Raji (cell line): ENCODE data around the gene MAGED1.

Experiments used
- POLR2A ChIP-seq: IDR thresholded peaks from 2 replicates; pipeline ENCODE4 v1.6.1; 2011; ENCODE audit warnings: low read depth, low read length, control low read depth; ENCODE audit not compliant: insufficient read depth

Gene MAGED1, protein sequence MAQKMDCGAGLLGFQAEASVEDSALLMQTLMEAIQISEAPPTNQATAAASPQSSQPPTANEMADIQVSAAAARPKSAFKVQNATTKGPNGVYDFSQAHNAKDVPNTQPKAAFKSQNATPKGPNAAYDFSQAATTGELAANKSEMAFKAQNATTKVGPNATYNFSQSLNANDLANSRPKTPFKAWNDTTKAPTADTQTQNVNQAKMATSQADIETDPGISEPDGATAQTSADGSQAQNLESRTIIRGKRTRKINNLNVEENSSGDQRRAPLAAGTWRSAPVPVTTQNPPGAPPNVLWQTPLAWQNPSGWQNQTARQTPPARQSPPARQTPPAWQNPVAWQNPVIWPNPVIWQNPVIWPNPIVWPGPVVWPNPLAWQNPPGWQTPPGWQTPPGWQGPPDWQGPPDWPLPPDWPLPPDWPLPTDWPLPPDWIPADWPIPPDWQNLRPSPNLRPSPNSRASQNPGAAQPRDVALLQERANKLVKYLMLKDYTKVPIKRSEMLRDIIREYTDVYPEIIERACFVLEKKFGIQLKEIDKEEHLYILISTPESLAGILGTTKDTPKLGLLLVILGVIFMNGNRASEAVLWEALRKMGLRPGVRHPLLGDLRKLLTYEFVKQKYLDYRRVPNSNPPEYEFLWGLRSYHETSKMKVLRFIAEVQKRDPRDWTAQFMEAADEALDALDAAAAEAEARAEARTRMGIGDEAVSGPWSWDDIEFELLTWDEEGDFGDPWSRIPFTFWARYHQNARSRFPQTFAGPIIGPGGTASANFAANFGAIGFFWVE

DNA sequence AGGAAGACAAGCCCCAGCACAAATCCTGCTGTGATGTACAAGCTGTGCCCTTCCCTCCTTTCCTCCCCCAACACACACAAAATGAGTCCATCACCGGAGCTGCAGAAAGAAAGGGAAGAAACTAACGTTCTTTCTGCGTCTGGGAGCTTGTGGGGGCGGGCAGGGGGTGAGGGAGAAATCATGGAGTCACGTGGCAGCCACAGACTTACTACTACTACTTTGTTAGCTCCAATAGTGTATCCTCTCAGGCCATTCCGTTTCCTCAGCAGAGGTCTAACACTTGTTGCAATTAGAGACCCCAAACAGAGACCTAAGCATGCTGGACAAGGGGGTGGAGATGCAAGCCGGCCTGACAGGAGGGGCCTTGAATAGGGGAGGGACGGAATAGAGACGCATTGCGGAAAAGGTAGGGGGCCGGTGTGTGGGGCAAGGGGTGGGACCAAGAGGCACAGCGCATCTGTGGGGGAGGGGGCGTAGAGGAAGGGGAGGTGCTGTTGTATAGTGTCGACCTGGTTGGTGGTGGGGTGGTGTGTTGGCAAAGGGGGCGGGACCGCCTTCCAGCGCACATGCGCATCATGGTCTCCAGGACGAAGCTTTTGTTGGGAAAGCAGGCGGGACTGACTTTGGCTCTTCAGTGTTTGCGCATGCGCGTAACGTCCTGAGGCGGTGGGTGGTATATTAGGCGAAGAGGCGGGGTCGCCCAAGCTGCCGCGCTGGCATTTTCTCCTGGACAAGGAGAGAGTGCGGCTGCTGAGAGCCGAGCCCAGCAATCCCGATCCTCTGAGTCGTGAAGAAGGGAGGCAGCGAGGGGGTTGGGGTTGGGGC, at the start of gene MAGED1:
Gene MAGED1 (plus strand): TSS at position 703 of the 825 bp plus-strand sequence. CDS start 682 bp downstream, outside the sequence.
- TF ChIP-seq POLR2A, result peak; percentile 40

DNA sequence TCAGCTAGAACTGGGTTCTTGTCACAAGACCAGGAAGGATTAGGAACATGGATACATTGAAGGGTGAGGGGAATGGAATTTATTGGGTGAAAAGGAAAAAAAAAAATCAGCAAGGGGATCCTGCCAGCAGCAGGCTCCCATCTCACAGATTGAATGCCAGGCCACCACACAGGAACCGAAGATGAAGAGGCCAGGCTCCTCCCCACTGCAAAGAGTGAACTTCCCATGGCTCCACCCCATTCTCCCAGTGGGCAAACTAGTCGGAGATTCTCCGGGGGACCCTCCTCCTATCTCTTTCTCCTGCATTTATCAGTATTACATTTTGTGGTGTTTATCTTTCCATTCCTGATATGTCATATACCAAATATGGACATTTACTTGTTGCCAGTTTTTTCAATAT, 46.0 kb upstream of the MAGED1 start:
- TF ChIP-seq POLR2A, result no peak

DNA sequence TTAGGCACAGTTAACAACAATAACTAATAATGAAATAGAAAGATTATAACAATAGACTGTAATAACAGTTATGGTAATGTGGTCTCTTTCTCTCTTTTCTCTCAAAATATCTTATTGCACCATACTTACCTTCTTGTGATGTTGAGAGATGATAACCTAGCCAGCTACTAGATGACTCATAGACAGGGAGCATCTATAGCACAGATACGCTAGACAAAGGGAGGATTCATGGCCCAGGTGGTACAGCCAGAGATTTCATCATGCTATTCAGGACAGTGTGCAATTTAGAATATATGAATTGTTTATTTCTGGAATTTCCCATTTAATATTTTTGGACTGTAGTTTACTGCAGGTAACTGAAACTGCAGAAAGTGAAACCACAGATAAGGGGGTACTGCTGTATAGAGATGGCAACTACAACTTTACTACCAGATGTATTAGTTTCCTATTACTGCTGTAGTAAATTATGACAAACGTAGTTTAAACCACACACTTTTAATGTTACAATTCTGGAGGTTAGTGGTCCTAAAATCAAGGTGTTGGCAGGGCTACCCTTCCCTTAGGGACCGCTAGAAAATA, 41.8 kb upstream of the MAGED1 start:
- no peak for TF ChIP-seq POLR2A

DNA sequence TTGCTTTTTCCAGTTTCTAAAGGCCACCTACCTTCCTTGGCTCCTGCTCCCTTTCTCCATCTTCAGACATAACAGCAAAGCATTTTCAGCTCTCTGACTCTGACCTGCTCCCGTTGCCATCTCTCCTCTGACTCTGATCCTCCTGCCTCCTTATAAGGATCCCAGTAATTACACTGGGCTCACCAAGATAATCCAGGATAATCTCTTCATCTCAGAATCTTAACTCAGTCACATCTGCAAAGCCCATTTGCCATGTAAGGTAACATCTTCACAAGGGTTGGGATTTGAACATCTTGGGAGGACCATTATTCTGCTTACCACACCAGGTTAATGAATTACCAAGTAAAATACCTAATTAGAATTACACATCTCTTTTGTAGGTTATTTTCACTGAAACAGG, 41.3 kb upstream of the MAGED1 start:
- TF ChIP-seq POLR2A, result no peak

DNA sequence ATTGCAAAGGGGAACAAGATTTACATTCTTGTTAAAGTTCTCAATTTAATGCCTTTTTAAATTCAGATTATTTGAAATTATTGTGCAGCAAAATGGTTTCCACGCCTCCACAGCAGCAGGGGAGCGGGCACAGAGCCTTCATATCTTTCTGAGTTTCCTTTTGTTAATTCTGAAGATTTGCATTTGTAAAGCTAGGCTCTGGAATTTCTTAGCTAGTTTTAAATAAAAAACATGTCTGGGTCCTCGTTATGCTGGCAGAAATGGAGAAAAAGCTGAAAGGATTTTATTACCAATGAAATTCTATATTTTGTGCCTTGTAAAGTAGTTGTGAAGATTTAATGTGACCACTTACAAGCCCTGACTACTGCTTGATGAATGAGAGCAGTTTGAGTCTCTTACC, 40.8 kb upstream of the MAGED1 start:
- TF ChIP-seq POLR2A, result no peak

DNA sequence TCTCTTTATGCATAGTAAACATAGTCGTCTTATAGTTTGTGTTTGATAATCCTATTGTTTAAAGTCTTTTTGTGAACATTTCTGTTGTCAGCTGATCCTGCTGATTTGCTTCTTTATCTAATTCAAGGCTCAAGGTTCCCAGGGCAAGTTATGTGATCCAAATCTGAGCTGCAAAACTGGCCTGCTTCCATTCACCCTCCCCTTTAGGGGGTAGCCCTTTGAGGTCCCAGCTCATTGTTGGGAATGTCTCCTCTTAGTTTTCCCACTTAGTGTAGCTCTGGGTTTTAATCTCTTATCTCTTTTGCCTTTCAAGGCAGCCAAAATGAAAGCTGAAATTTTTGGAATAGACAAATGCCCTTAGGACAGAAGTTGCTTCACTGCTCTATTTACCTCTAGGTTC, 40.2 kb upstream of the MAGED1 start:
- TF ChIP-seq POLR2A, result no peak

DNA sequence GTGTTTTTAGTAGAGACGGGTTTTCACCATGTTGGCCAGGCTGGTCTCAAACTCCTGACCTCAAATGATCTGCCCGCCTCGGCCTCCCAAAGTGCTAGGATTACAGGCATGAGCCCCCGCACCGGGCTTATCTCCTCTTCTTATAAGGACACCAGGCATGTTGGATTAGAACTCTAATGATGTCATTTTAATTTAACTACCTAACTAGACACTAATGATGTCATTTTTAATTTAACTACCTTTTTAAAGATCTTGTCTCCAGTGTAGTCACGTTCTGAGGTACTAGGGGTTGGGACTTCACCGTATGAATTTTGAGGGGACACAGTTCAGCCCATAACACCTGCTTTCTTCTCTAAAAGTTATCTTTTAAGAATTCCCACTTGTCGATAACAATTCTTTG, 37.7 kb upstream of the MAGED1 start:
- no peak for TF ChIP-seq POLR2A

DNA sequence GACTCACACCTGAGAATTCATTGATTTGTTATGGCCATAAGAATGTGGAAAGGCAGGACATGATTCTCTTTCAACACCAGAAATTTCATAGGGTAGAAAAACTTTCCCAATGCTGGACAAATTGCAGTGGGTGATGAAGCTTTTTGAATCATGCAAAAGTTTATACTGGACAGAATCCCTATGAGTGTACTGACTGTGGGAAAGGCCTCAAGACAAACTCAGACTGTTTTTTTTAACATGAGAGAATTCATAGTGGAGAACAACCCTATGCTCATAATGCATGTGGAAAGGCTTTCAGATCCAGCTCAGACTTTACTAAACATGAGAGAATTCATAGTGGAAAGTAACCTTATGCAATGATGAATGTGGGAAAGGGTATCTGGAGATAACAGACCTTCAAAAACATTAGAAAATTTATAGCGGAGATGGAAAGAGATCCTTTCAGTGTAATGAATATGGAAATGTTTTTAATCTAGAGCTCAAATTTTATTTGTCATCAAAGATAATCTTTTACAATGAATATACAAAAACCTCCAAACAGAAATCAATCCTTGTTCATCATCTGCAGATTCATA, 36.2 kb upstream of the MAGED1 start:
- no peak for TF ChIP-seq POLR2A

DNA sequence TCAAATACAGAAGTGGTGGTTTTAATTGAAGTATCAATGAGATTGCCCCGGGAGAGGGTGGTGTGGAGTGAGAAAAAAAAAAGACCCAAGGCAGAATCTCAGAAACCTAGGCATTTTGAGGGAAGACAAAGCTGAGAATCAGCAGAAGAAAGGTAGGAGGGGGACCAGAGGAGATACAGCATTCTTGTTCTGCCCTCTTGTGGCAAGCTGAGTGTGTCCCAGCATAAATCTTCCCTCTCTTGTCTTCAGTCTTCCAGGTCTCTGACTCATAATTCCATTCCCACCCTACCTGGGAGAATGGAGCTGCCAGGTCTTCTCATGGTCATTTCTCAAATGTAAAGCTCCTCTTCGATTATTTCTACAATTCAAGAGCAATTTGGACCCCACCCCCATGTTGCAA, 32.7 kb upstream of the MAGED1 start:
- TF ChIP-seq POLR2A, result no peak

DNA sequence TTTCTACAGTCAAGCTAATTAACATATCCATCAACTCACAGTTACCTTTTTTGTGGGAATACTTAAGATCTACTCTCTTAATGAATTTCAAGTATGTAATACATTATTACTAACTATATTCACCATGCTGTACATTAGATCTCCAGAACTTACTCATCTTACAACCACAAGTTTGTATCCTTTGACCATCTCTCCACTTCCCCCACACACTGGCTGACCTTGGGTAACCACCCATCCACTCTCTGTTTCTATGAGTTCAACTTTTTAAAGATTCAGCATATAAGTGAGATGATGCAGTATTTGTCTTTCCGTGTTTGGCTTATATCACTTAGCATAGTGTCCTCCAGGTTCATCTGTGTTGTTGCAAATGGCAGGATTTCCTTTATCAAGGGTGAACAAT, 30.5 kb upstream of the MAGED1 start:
- no peak for TF ChIP-seq POLR2A

DNA sequence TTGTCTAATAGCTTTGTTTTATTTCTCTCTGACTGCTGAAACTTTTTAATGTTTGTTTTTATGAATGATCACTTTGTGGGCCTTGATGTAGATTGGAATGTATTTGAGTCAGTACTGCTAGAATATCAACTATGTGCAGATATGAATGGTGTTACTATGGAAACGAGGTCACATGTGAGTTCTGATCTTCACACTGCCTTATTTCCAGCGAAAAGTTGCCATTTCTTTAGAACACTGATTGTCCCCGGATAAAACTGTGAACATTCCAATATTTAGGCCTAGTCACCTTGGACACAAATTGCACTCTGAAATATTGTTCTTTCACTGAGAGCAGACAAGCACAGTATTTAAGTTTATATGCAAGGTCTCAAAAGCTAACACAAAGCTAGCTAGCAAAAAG, 27.2 kb upstream of the MAGED1 start:
- no peak for TF ChIP-seq POLR2A

DNA sequence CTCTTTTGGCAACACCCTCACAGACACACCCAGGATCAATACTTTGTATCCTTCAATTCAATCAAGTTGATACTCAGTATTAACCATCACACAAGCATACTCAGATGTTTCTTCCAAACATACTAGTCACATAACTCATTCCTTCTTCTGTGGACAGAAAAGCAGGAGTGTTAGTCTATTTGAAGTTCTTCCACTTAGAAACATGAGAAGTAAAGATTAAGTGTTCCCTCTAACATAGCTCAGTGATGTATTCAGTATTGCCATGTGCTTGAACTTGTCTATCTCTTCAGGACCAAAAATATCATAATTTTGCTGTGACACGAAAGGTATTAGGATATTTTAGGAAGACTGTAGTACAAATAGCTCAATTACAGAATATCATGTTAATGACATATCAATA, 25.8 kb upstream of the MAGED1 start:
- no peak for TF ChIP-seq POLR2A

DNA sequence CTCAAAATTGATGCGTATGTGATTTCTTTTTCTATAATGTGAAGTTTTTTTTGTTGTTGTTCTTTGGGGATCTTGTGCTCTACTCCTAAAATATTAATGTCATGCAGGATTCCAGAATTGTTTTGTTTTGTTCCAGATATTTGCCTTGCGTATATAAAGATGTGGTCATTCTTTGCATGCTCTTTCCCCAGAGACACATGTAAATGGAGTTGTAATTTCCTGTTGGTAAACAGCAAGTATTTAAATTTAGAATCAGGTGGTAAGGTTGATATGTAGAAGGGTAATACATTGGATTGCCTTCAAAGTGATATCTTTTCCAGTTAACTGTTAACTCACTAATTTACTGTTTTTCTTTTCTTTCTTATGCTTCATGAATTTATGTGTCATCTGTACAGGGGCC, 23.1 kb upstream of the MAGED1 start:
- no peak for TF ChIP-seq POLR2A

DNA sequence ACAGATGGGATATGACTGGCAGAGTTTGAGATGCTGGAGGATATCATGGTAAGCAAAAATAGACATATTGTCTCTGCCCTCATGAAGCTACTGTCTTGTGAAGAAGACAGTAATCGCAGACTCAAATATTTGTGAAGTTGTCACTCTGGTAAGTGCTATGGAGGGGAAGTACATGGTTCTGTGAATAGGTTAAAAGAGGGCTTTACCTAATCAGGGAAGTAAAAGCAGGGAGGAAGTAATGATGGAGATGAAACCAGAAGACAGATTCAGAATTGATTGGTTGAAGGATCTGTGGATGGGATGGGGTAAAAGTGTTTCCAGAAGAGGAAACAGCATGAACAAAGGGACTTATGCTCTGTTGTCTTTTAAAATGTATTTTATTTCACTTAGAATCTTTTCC, 19.3 kb upstream of the MAGED1 start:
- no peak for TF ChIP-seq POLR2A

DNA sequence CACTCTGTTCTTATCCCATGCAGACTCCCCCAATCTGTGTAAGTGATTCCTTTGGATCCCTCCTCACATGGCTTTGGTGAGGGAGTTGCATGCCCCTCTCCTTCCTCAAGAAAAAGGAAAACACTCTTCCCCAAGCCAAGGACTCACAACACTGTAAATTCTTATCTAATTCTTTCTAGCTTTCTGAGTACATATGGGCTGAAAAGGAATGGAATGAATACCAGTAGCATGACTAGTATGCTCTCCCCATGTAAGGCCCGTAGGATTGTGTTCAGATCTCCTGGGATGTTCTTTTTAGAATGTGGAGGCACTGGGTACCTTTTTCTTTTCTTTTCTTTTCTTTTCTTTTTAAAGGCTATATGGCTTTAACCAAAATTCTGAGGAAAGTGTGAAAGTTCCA, 17.0 kb upstream of the MAGED1 start:
- TF ChIP-seq POLR2A, result no peak
